ENCODE measurements around the gene RBM34. TPM values are rescaled to one million over a fixed set of nuclear protein-coding genes. Genes with fewer than 3 reads are reported as not detected.
A peak's percentile ranks its signal among the peaks of the same experiment; 100 is the strongest.
"Not testable (repeated sequence)": the region's sequence is repeated elsewhere in the genome, so short reads cannot be mapped to it uniquely, and the experiment has no call there.

The RBM34 gene
- 67.0 TPM for total RNA-seq

GRCh38 chr1:235160957-235161684, at the start of gene RBM34:
Gene RBM34 (minus strand): TSS chr1:235161250. CDS start chr1:235161226, 24 bp downstream.
- DNase-seq (ENCODE audit: low spot score) = peak; percentile 94

GRCh38 chr1:235207209-235207565, 46.1 kb upstream of the RBM34 start:
- no peak for DNase-seq (ENCODE audit: low spot score)

- DNase-seq (ENCODE audit: low spot score) = no peak
Observed at GRCh38 chr1:235206533-235207208, 45.6 kb upstream of the RBM34 start.

- DNase-seq (ENCODE audit: low spot score) = no peak
Observed at GRCh38 chr1:235205687-235206086, 44.6 kb upstream of the RBM34 start.

GRCh38 chr1:235203428-235203827, 42.4 kb upstream of the RBM34 start:
- no peak for DNase-seq (ENCODE audit: low spot score)

GRCh38 chr1:235202447-235202846, 41.4 kb upstream of the RBM34 start:
- DNase-seq (ENCODE audit: low spot score) = not testable (repeated sequence)

- DNase-seq (ENCODE audit: low spot score) = no peak
Observed at GRCh38 chr1:235199441-235199840, 38.4 kb upstream of the RBM34 start.

- no peak for DNase-seq (ENCODE audit: low spot score)
Observed at GRCh38 chr1:235190431-235190830, 29.4 kb upstream of the RBM34 start.

GRCh38 chr1:235187316-235187715, 26.3 kb upstream of the RBM34 start:
- no peak for DNase-seq (ENCODE audit: low spot score)

- DNase-seq (ENCODE audit: low spot score) = no peak
Observed at GRCh38 chr1:235181561-235182245, 20.7 kb upstream of the RBM34 start.

- DNase-seq (ENCODE audit: low spot score) = no peak
Observed at GRCh38 chr1:235180916-235181460, 19.9 kb upstream of the RBM34 start.

GRCh38 chr1:235176486-235176885, 15.4 kb upstream of the RBM34 start:
- DNase-seq (ENCODE audit: low spot score) = no peak

GRCh38 chr1:235169986-235170385, 8.9 kb upstream of the RBM34 start:
- no peak for DNase-seq (ENCODE audit: low spot score)

- no peak for DNase-seq (ENCODE audit: low spot score)
Observed at GRCh38 chr1:235168375-235168774, 7.3 kb upstream of the RBM34 start.

GRCh38 chr1:235161685-235162327, 756 bp upstream of the RBM34 start:
- no peak for DNase-seq (ENCODE audit: low spot score)

- no peak for DNase-seq (ENCODE audit: low spot score)
Observed at GRCh38 chr1:235160383-235160956, 580 bp downstream of the RBM34 start.

GRCh38 chr1:235159930-235160329, 1.1 kb downstream of the RBM34 start:
- DNase-seq (ENCODE audit: low spot score) = not testable (repeated sequence)

- not testable (repeated sequence) for DNase-seq (ENCODE audit: low spot score)
Observed at GRCh38 chr1:235159284-235159683, 1.8 kb downstream of the RBM34 start.

- no peak for DNase-seq (ENCODE audit: low spot score)
Observed at GRCh38 chr1:235158680-235159079, 2.4 kb downstream of the RBM34 start.

- no peak for DNase-seq (ENCODE audit: low spot score)
Observed at GRCh38 chr1:235157150-235157549, 3.9 kb downstream of the RBM34 start.

GRCh38 chr1:235156740-235157139, 4.3 kb downstream of the RBM34 start:
- DNase-seq (ENCODE audit: low spot score) = no peak

- DNase-seq (ENCODE audit: low spot score) = no peak
Observed at GRCh38 chr1:235156265-235156664, 4.8 kb downstream of the RBM34 start.

Data from ureter (tissue), 1 donor.